BLaER1 (cell line): ENCODE data around the gene DGKB.

Experiments used
- H3K27ac ChIP-seq: shearing (Covaris generic); formaldehyde crosslinking; 2 replicates; pipeline ENCODE4 v1.8.1; 2022
- H3K27me3 ChIP-seq: shearing (Covaris generic); formaldehyde crosslinking; 2 replicates; pipeline ENCODE4 v1.8.1; 2022
- H3K36me3 ChIP-seq: shearing (Covaris generic); formaldehyde crosslinking; 2 replicates; pipeline ENCODE4 v1.8.1; 2022
- H3K4me1 ChIP-seq: shearing (Covaris generic); formaldehyde crosslinking; 2 replicates; pipeline ENCODE4 v1.8.1; 2022
- H3K4me2 ChIP-seq: shearing (Covaris generic); formaldehyde crosslinking; 2 replicates; pipeline ENCODE4 v1.8.1; 2022
- H3K4me3 ChIP-seq: shearing (Covaris generic); formaldehyde crosslinking; 2 replicates; pipeline ENCODE4 v1.8.1; 2022
- H3K9ac ChIP-seq: shearing (Covaris generic); formaldehyde crosslinking; 2 replicates; pipeline ENCODE4 v1.8.1; 2022
- H3K9me3 ChIP-seq: shearing (Covaris generic); formaldehyde crosslinking; 2 replicates; pipeline ENCODE4 v1.8.1; 2022
- H4K20me1 ChIP-seq: shearing (Covaris generic); formaldehyde crosslinking; 2 replicates; pipeline ENCODE4 v1.8.1; 2022
- Cebpa-rat ChIP-seq: shearing (Covaris generic); IDR thresholded peaks from 2 replicates; pipeline ENCODE4 v1.8.1; 2022

DGKB gene

GRCh38 chr7:14842523-14842922 is 60.0 kb downstream of the DGKB start:
- H3K27me3 ChIP-seq: no peaks in the 10 kb centered on the region
- H4K20me1 ChIP-seq: no peaks in the 10 kb centered on the region
- H3K9me3 ChIP-seq: no peaks in the 10 kb centered on the region
- H3K36me3 ChIP-seq: no peaks in the 10 kb centered on the region
- H3K4me2 ChIP-seq: no peak overlapping the region
- no peak overlapping the region for H3K4me3 ChIP-seq
- no peaks in the 10 kb centered on the region for H3K4me1 ChIP-seq
- no peak overlapping the region for H3K9ac ChIP-seq
- H3K27ac ChIP-seq: no peak overlapping the region
- no peak for TF ChIP-seq Cebpa-rat

GRCh38 chr7:14841869-14842268 is 60.7 kb downstream of the DGKB start:
- Histone ChIP-seq H3K27ac (no peak overlapping the region), H3K9ac (no peak overlapping the region)

GRCh38 chr7:14841086-14841485 is 61.5 kb downstream of the DGKB start:
- no peaks in the 10 kb centered on the region for H3K27me3 ChIP-seq
- H3K9ac ChIP-seq: no peak overlapping the region
- no peak overlapping the region for H3K4me2 ChIP-seq
- TF ChIP-seq Cebpa-rat: no peak
- no peaks in the 10 kb centered on the region for H4K20me1 ChIP-seq
- no peaks in the 10 kb centered on the region for H3K9me3 ChIP-seq
- no peak overlapping the region for H3K4me3 ChIP-seq
- no peaks in the 10 kb centered on the region for H3K36me3 ChIP-seq
- H3K27ac ChIP-seq: no peak overlapping the region
- H3K4me1 ChIP-seq: no peaks in the 10 kb centered on the region

More at GRCh38 chr7:14841869-14842268, 60.7 kb downstream of the DGKB start:
- H3K9me3 ChIP-seq: no peaks in the 10 kb centered on the region
- TF ChIP-seq Cebpa-rat: no peak
- H3K36me3 ChIP-seq: no peaks in the 10 kb centered on the region
- no peaks in the 10 kb centered on the region for H4K20me1 ChIP-seq
- no peak overlapping the region for H3K4me2 ChIP-seq
- H3K4me1 ChIP-seq: no peaks in the 10 kb centered on the region
- no peaks in the 10 kb centered on the region for H3K27me3 ChIP-seq
- no peak overlapping the region for H3K4me3 ChIP-seq

- Histone ChIP-seq H3K36me3 (no peaks in the 10 kb centered on the region), H3K4me2 (no peak overlapping the region), H3K9ac (no peak overlapping the region), H3K4me3 (no peak overlapping the region), H3K27ac (no peak overlapping the region), H4K20me1 (no peaks in the 10 kb centered on the region), H3K27me3 (no peaks in the 10 kb centered on the region), H3K9me3 (no peaks in the 10 kb centered on the region), H3K4me1 (no peaks in the 10 kb centered on the region)
- TF ChIP-seq Cebpa-rat: no peak
These were observed 63.2 kb downstream of the DGKB start for GRCh38 chr7:14839307-14839706.

GRCh38 chr7:14837216-14837615 is 65.3 kb downstream of the DGKB start:
- Histone ChIP-seq H3K4me1 (no peaks in the 10 kb centered on the region), H3K4me2 (no peak overlapping the region)

GRCh38 chr7:14836571-14837189 is 65.9 kb downstream of the DGKB start:
- Histone ChIP-seq H4K20me1 (no peaks in the 10 kb centered on the region), H3K9ac (no peak overlapping the region), H3K9me3 (no peaks in the 10 kb centered on the region), H3K4me2 (no peak overlapping the region), H3K36me3 (no peaks in the 10 kb centered on the region), H3K4me3 (no peak overlapping the region), H3K27me3 (no peaks in the 10 kb centered on the region), H3K4me1 (no peaks in the 10 kb centered on the region), H3K27ac (no peak overlapping the region)
- TF ChIP-seq Cebpa-rat: no peak

More at GRCh38 chr7:14837216-14837615, 65.3 kb downstream of the DGKB start:
- TF ChIP-seq Cebpa-rat: no peak
- H3K27ac ChIP-seq: no peak overlapping the region
- no peaks in the 10 kb centered on the region for H3K27me3 ChIP-seq
- no peaks in the 10 kb centered on the region for H4K20me1 ChIP-seq
- no peaks in the 10 kb centered on the region for H3K9me3 ChIP-seq
- H3K4me3 ChIP-seq: no peak overlapping the region
- no peak overlapping the region for H3K9ac ChIP-seq
- H3K36me3 ChIP-seq: no peaks in the 10 kb centered on the region

GRCh38 chr7:14836006-14836405 is 66.5 kb downstream of the DGKB start:
- Histone ChIP-seq H3K9ac (no peak overlapping the region), H3K27ac (no peak overlapping the region), H3K4me2 (no peak overlapping the region), H3K4me1 (no peaks in the 10 kb centered on the region), H3K36me3 (no peaks in the 10 kb centered on the region), H3K27me3 (no peaks in the 10 kb centered on the region), H3K9me3 (no peaks in the 10 kb centered on the region), H4K20me1 (no peaks in the 10 kb centered on the region), H3K4me3 (no peak overlapping the region)
- TF ChIP-seq Cebpa-rat: no peak

- no peaks in the 10 kb centered on the region for H3K9me3 ChIP-seq
- H3K36me3 ChIP-seq: no peaks in the 10 kb centered on the region
- no peak overlapping the region for H3K4me3 ChIP-seq
- no peaks in the 10 kb centered on the region for H3K4me1 ChIP-seq
- no peak overlapping the region for H3K4me2 ChIP-seq
- H3K9ac ChIP-seq: no peak overlapping the region
- no peak overlapping the region for H3K27ac ChIP-seq
- no peak for TF ChIP-seq Cebpa-rat
- no peaks in the 10 kb centered on the region for H4K20me1 ChIP-seq
- no peaks in the 10 kb centered on the region for H3K27me3 ChIP-seq
These were observed 67.2 kb downstream of the DGKB start for GRCh38 chr7:14835384-14835783.

GRCh38 chr7:14834883-14835282 is 67.7 kb downstream of the DGKB start:
- Histone ChIP-seq H3K4me1 (no peaks in the 10 kb centered on the region), H3K4me3 (no peak overlapping the region), H3K27ac (no peak overlapping the region), H3K4me2 (no peak overlapping the region), H4K20me1 (no peaks in the 10 kb centered on the region), H3K9ac (no peak overlapping the region), H3K36me3 (no peaks in the 10 kb centered on the region), H3K27me3 (no peaks in the 10 kb centered on the region), H3K9me3 (no peaks in the 10 kb centered on the region)
- TF ChIP-seq Cebpa-rat: no peak

GRCh38 chr7:14834456-14834855 is 68.1 kb downstream of the DGKB start:
- TF ChIP-seq Cebpa-rat: no peak
- Histone ChIP-seq H3K36me3 (no peaks in the 10 kb centered on the region), H4K20me1 (no peaks in the 10 kb centered on the region), H3K4me1 (no peaks in the 10 kb centered on the region), H3K27ac (no peak overlapping the region), H3K27me3 (no peaks in the 10 kb centered on the region), H3K9ac (no peak overlapping the region), H3K4me3 (no peak overlapping the region), H3K9me3 (no peaks in the 10 kb centered on the region), H3K4me2 (no peak overlapping the region)

- H3K4me2 ChIP-seq: no peak overlapping the region
- TF ChIP-seq Cebpa-rat: no peak
- no peak overlapping the region for H3K9ac ChIP-seq
- H3K27me3 ChIP-seq: no peaks in the 10 kb centered on the region
- H3K4me1 ChIP-seq: no peaks in the 10 kb centered on the region
- H3K27ac ChIP-seq: no peak overlapping the region
- no peaks in the 10 kb centered on the region for H3K36me3 ChIP-seq
- no peaks in the 10 kb centered on the region for H4K20me1 ChIP-seq
- no peaks in the 10 kb centered on the region for H3K9me3 ChIP-seq
- no peak overlapping the region for H3K4me3 ChIP-seq
These were observed 68.8 kb downstream of the DGKB start for GRCh38 chr7:14833707-14834106.
